LHCN-M2 (cell line): Measurements from ENCODE around the gene AGAP1. TPM values are rescaled to one million over a fixed set of nuclear protein-coding genes. Genes with fewer than 3 reads are reported as not detected.

Experiments
- DNase-seq: peaks from one replicate; pipeline ENCODE4 v3.0.0-alpha.2; 2012; ENCODE audit warnings: low read depth
- total RNA-seq: library from RNA; depleted of rRNA; stranded (reverse); fragments of >200 nt; gene quantifications from 2 replicates; pipeline ENCODE4 v1.2.3, GENCODE V29; 2014

Gene AGAP1
- total RNA-seq, 1 experiment from 2014 or later = 15.2 TPM

DNA sequence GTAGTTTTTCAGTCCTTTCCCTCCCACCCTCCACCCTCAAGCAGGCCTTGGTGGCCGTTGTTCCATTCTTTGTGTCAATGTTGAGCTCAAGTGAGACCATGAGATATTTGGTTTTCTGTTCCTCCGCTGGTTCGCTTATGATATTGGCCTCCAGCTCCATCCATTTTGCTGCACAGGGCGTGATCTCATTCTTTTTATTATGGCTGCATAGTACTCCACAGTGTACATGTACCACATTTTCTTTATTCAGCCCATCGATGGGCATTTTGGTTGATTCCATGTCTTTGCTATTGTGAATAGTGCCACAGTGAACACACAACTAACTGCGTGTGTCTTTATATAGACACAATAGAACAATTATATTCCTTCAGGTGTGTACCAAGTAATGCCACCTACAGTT lies 14.1 kb downstream of the AGAP1 start:
- no peak for DNase-seq

DNA sequence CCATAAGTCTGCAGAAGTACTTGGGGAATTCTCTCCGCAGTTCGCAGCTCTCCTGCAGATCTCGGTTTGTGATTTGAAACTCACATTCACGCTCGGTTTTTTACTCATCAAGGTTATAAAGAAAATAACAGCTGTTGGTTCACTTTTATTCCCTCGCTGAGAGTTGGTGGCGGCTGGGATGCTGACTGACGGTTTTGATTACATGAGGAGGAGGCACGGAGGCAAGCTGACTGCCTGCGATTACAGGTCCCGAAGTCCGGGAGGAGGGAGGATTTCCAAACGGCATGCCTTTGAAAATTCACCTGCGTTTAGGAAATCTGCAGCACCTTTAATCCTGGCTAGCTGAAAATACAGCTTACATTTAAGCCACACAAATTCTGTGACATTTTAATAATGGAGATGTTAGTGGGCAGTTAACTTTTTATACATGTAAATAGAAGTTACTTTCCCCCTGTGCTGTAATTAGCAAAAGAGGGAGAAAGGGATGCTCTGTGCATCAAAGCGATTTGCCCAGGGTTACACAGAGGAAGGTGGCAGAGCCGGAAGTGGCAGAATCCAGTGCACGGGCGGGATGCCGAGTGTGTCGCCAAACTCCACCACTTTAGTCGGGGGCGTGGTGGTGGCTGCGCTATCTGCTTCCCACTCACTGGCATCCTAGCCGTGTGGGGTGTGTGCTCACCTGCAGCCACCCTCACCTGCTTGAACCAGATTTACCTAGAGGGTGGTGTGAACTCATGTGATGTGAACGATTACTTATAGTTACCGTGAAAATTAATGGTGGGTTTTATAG lies 14.7 kb downstream of the AGAP1 start:
- DNase-seq = no peak

DNA sequence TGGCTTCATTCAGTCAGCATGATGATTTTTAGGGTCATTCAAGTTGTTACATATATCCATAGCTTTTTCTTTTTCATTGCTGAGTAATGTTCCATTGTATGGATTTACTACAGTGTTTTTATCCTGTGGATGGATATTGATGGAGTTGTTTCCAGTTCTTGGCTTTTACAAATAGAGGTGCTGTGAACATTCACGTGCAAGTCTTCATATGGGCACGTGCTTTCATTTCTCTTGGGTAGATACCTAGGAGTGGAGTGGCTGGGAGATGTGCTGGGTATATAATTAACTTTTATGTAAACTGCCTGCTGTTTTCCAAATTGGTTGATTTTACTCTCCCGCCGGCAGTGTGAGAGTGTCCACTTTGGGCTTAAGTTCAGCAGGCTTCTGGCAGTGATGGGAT lies 16.5 kb downstream of the AGAP1 start:
- DNase-seq = no peak

DNA sequence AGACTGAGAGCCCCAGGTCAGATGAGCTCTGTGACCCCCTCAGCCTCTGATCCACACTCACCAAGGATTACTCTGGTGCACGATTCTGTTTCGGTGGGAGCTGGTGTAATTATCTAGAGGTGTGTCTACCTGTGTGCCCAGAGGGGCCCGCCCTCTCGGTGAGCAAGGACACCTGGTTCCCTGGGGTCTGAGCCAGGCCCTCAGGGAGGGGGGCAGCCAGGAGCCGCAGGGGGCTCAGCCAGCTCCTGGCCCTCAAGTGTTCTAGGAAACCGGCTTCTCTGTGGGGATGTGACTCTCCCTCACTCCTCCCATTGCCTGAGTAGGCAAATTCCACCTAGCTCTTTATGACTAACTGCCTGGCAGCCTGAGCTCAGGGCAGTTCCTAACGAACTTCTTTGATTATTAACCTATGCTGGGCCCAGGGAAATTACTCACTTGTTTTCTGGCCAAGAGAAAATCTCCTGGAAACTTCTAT lies 17.4 kb downstream of the AGAP1 start:
- DNase-seq = peak; percentile 64

DNA sequence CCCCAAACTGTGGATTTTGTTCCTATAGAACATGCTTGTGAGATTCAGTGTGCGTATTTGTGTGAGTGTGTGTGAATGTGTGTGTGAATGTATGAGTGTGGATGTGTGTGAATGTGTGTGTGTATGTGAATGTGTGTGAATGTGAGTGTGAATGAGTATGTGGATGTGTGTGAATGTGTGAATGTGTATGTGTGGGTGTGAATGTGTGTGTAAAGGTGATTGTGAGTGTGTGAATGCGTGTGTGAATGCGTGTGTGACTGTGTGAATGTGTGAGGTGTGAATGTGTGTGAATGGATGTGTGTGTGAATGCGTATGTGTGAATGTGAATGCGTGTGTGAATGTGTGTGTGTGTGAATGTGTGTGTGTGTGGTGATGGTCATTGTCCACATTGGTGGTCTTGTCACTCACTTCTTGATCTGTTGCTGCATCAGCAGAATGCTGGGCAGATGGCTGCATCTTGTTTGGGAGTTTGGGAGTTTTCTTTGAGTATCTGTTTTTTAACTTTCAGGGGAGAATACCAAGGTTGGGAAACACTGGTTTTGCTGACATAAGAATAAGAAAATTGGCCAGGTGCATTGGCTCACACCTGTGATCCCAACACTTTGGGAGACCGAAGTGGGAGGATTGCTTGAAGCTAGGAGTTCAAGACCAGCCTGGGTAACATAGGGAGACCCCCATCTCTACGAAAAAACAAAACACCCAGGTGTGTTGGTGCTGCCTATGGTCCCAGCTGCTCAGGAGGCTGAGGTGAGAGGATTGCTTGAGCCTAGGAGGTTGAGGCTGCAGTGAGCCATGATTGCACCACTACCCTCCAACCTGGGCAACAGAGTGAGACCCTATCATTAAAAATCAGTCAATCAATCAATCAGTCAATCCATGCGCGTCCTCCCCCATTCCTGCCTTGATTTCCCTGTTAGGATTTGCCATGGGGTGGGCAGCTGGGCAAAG lies 18.2 kb downstream of the AGAP1 start:
- DNase-seq = no peak

DNA sequence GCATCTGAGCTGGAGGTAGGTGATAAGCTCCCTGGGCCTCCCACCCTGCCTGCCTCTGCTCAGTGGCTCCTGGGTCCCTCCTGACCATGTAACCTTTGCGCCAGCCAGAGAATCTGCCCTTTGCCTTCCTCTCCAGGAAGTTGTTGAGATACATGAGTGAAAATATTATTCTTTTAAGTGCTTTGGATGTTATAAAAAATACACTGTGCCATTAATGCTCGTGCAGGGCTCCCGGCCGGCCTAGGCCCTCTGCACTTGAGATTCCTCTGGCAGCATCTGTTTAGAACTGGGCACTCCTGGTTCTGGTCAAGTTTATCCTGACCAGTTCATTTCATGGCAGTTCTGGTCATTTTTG lies 18.8 kb downstream of the AGAP1 start:
- DNase-seq = no peak

DNA sequence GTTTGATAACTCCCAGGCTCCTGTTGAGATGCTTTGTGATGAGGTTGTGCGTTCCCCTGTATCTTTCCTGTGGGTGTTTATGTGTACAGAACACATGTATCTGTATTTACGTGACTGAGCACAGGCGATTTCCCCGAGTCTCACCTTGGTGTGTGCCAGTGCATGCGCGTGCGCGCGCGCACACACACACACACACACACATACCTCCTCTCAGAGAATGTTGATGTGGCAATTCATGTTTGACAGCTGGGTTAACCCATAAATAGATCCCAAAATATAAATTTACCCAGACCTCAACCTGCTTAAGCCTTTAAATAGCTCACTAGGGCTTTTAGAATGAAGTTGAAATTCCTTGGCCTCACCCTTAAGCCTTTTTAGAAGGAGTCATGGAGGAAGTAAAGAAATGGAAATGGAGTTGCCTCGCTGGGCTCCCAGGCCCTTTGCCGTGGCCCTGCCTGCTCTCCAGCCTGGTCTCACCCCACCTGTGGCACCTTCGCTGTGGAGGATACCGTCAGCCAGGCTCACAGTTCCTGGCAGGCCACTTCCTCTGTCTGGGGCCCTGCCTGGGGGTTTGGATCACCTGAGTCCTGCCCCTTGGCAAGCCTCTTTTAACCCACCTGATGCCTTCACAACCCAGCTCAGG lies 20.3 kb downstream of the AGAP1 start:
- no peak for DNase-seq

DNA sequence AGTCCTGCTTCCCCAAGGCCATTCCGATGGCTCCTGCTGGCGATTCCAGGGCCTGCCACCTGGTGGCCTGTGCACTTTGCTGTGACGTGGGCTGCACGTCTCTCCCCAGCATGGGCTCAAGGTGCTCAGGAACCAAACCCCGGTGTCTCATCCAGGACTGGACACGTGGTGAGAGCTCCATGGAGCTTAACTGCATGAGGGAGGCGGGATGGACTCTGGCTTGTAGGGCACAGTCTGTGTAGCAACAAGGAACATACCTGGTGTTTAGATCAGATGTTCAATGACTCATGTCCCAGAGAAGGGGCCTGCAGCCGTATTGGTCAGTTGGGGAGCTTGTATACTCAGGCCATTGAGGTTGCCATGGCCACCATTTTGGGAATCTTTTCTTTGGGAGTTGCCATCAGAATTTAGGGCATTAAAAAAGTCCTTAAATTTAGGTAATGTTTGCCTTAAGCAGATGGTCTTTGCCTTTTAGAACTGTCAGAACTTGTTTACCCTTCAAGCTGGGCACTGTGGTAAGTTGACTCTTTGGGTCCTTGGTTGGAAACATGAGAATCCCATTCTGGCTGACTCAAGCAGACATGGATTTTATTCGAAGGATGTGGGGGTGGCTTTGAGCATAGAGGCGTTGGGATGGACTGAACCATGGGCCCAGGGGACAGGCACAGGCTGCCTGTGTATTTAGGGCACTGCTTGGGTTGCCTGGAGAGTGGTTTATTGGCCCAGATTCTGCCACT lies 21.0 kb downstream of the AGAP1 start:
- peak; percentile 34 for DNase-seq

DNA sequence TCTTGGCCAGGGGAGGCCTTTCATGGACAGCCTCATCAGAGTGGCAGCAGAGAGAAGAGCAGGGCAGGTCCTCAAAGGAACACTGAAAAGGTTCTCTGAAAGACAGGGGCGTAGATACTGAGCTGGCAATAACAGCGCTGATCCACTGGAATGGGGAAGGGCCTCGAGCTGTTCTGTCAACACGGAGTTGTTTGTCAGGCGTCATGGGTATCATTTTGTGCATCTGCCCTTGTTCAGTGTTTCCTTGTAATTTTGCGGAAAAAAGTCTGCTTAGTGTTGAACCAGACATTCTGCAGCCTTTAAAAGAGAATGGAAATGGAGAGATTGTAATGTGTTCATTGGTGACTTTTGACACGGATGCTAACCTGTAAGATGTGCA lies 21.5 kb downstream of the AGAP1 start:
- no peak for DNase-seq

DNA sequence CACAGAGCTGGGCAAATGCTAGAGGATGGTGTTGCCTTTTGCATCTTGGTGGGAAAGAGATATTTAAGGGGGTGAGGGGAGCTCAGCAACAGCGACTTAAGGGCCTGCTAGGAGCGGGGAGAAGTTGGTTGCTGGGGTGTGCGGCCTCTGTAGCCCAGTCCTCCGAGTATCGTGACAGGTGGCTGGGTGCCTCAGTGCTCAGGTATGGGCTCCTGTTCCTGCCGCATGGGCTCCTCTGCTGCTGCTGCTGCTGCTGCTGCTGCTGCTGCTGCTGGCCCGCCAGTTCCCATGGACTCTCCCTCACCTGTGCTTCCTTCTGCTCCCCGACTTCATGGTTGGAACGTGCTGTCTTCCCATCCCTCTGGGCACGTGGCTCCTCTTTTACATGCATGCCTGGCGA lies 22.0 kb downstream of the AGAP1 start:
- DNase-seq = no peak

DNA sequence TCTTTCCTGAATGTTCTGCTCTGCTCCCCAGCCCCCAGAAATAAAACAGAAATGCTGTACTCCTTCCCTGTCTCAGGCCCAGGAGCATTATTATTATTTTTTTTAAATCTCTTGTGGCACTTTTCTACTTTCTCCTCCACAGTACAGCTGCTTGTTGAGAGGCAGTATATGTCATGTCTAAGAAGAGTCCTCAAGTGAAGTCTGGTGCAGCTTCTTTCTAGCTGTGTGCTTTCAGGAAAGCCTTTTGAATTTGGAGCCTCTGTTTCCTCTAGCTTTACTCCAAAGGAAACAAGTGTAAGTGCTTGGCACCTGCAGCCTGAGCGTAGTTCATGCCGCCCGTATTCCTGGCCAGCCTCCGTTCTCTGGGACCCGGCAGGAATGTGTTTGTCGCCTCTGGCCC lies 22.4 kb downstream of the AGAP1 start:
- DNase-seq = no peak

DNA sequence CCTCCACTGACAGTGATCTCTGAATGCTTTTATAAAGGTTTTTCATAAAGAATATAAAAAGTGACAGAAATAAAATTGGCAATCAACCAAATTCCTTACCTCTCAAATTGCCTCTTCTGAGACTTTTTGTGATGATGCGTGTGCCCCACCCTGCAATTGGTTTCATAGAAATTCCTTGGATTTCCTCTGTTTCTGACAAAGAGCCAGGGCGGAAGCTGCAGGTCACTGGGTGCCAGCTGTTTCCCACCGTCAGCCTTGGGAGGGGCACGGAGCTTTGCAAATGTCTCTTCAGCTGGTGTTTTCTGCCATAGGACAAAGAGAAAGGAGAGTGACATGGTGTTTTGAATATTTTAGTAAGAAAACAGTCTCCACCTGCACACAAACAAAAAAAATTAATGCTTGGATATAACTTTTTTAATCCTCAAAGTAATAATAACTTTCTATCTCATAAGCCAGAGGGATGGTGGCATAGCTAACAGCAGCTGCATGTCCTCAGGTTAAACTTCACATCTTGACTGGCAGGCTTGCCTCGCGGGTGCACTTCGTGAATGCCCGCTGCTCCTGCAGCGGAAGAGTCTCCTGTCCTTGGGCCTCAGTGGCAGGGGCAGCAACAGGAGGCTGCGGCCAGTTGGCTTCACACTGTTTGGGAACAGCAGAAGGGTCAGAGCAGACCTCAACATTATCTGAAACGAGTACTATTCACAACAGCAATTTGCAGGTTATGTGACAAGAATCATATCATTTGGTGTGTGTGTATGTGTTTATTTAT lies 24.7 kb downstream of the AGAP1 start:
- peak; percentile 73 for DNase-seq

DNA sequence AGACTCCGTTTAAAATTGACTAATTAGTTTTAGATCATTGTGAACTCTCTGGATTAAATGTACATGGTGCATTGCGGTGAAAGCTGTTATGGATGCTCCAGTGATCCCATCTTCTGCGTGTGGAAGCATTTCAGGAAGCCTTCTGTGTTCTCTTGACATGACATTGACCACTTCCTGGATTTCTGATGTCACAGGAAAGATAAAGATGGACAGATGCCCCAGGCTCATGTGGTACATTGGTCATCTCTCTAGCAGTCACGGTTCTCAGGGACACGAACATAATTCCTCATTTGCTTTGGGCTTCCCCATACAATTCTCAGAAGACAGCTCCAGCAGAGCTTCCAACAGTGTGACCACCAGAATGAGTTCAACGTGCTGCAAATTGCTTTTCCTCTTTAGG lies 26.9 kb downstream of the AGAP1 start:
- DNase-seq = no peak

DNA sequence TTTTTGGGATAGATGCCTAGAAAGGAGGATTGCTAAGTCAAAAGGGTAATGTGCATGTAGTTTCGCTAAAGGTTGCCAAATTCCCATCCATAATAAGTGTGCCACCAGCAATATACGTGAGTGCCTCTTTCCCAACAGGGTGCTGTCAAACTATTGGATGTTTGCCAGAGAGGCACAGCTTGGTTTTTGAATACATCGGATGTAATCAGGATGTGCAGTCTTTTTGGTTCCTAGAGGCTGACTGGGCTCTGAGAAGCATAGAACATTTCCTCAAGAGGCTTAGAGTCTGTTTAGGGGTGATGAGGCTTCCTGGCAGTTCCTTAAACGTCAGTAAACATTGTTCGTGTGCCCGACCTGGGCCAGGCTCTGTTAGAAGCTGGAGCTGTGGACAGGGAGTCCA lies 28.0 kb downstream of the AGAP1 start:
- no peak for DNase-seq

DNA sequence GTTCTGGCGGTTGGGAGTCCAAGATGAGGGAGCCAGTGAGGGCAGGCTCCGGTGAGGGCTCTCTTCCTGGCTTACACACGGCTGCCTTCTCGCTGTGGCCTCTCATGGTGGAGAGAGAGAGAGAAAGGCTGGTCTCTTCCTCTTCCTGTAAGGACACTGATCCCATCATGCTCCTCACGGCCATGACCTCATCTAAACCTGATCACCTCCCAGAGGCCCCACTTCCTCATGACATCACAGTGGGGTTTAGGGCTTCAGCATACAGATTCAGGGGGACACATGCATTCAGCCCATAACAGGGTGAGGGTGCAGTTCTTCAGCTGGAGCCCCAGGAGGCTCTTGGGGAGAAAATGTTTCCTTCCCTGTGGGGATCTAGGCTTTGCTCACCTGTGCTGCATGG lies 29.2 kb downstream of the AGAP1 start:
- DNase-seq = no peak

DNA sequence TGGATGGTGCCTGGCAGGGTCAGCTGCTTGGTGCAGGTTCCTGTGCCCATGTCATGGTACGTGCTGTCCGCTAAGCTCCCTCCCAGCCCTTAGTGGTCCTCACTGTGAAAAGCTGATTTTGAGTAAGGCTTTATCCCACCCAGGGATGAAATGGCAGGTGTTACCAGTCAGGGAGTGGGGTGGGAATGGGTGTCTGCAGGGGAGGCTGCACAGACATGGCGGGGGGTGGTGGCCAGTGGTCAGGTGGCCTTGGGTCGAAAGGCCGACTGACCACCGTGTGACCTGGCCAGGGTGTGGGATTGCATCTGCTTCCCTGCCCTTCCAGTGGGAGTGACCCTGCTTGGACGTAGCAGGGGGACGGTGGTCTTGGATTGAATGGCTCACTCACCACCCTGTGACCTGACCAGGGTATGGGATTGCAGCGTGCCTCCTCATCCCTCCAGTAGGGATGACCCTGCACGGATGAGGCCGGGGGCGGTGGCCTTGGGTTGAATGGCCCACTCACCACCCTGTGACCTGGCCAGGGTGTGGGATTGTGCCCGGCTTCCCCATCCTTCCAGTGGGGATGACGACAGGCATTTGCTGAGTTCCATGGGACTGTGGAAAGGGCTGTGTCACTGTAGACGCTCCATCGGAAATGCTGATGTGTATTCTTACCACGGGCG lies 29.8 kb downstream of the AGAP1 start:
- DNase-seq = no peak

DNA sequence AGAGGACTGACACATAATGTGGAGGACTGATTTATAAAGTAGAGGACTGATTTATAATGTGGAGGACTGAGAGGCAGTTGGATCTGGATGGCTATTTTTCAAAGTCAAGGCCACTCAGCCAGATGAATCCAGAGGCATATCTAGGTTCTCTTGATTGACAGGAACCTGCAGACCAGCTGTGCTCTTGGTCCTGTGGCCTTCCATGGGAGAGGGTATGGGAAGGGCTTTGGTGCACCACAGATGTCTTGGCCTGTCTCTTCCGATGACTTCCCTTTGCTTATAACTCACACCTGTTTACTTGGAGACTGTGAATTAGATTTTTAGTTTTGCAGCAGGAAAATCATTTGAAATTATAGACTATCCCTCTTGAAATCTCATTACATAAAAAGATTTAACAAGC lies 32.3 kb downstream of the AGAP1 start:
- peak; percentile 41 for DNase-seq

DNA sequence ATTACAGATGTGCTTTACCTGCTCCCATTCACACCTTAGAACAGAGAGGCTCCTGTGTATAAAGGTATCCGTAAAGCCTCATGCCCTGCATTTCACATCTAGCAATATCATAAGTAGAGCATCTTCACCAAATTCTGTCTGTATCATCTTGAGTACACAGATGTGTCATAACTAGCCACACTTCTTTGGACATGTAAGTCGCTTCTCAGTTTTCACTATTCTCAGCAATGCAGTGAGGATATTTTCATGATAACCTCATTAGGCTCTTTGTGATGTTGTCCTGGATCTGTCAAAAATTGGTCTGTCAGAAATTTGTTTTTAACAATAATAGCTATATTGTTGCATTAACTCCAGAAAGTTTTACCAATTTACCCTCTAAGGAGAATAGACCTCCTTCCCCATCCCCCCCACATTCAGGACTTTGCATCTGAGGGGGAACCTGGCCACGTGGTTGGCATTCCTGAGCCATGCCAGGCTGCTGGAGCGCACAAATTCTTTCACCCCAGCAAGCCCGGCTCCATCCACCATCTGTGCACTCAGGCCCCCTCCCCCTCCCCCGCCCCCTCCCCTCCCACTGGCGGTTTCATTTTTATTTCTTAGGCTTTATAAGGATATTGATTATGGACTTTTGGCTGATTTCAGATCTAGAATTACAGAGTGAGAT lies 34.1 kb downstream of the AGAP1 start:
- no peak for DNase-seq

DNA sequence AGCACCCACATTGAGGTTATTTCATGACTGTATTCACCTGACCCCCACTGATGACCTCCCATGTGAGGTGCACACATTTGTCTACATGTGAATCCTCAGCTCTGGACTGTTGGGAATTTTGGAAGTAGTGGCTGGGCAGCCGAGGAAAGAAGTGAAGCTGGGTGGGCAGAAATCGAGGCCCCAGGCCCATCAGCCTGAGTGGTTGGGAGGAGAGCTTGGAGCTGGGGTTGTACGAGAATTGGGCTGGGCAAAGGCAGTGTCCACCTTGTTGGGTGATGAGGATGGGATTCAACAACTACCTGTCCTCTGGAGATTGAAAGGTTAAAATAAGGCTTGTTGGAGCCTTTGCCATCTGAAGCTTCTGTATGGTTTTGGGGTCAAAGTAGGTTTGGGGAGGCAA lies 35.8 kb downstream of the AGAP1 start:
- no peak for DNase-seq

DNA sequence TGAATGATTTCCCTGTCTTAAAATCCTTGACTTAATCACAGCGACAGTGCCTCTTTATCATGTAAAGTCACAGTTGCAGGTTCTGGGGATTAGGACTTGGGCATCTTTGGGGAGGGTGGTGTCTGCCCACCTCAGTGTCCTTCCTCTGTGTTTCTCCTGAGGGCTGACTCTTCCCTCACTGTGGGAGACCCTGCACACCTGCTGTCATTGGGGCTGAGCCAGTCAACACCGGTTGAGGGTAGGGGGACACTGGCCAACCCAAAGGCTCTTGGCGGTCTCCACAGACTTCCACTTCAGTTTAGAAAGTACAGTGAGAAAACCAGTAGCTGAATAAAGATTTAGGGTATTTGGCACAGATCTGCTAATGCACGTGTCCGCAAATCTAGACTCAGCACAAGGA lies 36.9 kb downstream of the AGAP1 start:
- no peak for DNase-seq
